ENCODE measurements around the gene ACSL6.

The ACSL6 gene

DNA sequence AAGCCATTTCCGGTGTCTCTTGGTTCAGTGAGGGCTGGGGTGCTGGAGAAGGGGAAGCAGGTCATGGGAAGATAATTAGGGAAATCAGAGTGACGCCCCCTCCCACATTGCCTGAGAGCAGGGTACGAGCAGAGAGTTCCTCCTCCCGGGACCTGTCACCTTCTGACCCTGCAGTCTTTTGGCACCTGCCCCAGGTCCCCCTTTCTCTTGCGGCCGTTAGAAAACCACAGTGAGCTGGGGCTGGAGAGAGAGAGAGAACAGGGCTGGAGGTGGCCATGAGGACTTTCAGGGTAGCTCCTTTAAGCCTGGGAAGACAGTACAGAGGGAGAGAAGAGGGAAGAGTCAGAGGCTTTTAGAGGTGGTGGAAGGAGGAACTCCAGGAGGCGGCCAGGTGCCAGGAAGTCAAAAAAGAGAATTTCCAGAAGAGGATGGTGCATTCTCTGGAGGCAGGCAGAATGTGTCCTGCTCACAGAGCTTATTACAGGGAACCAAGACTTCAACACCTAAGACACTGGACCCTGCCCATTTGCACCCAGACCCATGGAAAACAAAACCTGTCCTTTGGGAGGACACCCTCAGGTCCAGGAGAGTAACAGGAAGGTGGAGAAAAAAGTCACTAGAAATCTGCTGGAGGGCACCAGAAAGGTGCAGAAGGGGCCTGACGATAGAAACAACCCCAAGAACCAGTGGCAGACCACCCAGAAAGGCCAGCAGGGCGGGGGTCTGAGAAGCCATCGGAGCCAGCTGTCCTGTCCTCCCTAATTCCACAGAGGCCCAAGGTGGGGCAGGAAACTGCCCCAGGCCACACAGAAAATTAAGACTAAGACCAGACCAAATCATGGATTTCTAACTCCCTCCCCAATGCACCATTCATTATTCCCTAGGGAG lies 6.5 kb upstream of the ACSL6 start:
- DNase-seq (ENCODE audit: insufficient read length, low spot score), result no peak
- FAIRE-seq, result no peak

DNA sequence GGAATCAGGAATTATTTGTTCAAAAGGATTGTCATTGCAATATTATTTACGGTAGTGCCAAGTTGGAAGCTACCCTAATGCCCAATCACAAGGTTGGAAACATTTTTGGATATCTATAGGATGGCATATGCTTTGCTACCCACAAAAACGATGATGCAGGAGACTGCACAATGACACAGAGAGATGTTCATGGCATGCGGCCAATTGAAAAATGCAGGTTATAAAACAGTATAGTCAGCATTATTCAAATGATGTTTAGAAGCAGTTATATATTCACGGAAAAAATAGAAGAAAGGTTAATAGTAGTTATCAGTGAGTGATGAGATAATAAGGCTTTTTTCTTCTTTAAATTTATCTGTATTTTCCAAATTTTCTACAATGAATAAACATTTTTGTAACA lies 5.9 kb upstream of the ACSL6 start:
- DNase-seq (ENCODE audit: insufficient read length, low spot score) (no peak), FAIRE-seq (no peak)

DNA sequence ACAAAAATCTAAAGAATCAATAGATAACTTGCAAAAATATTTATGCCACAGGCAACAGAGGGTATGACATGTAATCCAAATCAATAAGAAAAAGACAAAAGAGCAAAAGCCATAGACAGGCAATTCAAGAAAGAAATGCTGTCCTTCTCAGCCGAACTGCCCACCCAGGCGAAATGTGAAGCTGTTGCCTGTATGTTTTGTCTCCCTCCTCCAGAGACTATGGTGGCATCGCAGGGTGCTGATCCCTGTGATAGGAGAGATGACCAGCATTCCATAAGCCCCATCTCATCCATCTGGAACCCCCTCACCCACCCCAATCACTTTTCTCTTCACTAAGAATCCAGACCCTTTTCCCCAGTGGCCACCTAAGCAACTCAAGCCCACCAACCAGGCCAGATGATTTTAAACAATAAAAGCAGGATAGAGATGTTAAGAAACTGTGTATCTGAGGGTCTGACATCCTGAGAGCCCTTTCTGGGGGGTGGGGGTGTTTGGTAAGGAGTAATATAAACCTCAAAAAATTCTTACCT lies 5.3 kb upstream of the ACSL6 start:
- FAIRE-seq, result no peak
- DNase-seq (ENCODE audit: insufficient read length, low spot score), result no peak

DNA sequence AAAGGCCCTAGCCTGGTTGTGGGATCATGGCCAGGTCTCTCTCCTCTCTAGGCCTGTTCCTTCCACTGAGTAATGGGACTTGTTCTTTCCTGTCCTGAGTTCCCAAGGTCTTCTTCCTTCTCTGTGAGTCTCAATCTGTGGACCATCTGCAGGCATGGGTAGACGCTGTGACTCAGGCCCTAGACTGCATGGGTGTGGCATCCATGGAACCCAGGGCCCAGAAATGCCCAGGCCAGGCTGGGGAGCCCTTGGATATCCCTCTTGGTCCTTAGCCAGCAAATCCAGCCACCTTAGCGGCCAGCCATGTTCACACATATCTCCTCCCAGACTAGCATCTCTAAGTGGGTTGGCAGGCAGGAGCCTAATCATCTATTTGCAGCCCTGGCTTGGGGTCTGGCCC lies 2.3 kb upstream of the ACSL6 start:
- DNase-seq (ENCODE audit: insufficient read length, low spot score), result no peak
- FAIRE-seq, result no peak

DNA sequence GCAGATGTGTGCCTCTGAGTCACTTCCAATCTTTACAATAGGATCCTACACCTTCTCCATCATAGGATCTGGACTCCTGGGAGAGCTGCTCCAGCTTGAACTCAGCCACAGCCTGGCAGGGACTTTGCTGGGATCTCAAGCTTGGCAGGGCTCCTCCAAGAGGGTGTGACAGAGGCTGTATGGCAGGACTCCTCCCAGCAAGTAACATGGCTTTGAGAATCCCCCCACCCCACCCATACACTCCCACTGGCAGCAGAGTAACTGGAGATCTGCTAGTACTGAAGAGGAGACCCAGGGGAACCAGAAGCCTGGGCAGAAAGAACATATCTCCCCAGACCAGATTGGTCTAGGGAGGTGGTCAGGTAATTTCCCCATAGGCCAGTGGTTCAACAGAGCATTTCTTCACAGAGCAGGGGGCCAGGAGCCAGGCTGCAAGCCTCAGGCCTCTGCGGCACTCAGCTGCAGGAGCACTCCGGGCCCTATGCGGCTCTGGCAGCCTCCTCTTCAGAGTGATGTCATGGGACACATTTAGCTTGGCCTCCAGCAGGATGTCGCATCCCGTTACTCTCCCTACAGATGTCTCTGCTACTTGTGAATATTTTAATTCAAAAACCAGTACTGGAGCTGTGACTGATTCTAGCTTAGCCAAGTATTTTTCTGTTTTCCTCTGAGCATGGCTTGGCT lies 1.7 kb upstream of the ACSL6 start:
- FAIRE-seq, result no peak
- no peak for DNase-seq (ENCODE audit: insufficient read length, low spot score)

DNA sequence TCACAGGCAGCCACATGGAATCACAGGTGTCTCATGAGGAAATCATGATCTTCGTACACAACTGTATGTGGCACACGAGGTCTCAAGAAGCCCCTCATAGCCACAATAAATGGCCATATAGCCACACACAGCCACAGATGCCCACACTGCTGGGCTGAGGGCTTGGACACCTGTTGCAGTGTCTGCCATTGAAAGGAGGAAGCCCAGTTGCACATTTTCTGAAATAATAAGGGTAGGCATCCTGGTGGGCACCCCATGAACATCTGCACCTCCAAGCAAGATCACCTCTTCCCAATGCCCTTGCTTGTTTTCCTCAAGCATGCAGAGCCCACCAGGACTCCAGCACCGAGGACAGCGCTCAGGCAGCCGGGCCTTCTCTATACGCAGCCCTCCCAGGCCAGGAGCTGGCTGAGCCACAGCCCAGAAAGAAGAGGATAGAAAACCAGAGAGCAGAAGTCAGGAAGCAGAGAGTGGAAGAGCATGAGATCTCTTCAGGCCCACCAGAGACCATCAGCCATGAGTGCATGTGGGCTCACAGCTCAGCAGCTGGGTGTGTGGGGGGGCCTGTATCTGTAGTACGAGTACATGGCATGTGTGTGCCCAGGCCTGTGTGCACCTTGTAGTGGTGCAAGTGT lies 1.0 kb upstream of the ACSL6 start:
- peak; percentile 43 for DNase-seq (ENCODE audit: insufficient read length, low spot score)
- no peak for FAIRE-seq

DNA sequence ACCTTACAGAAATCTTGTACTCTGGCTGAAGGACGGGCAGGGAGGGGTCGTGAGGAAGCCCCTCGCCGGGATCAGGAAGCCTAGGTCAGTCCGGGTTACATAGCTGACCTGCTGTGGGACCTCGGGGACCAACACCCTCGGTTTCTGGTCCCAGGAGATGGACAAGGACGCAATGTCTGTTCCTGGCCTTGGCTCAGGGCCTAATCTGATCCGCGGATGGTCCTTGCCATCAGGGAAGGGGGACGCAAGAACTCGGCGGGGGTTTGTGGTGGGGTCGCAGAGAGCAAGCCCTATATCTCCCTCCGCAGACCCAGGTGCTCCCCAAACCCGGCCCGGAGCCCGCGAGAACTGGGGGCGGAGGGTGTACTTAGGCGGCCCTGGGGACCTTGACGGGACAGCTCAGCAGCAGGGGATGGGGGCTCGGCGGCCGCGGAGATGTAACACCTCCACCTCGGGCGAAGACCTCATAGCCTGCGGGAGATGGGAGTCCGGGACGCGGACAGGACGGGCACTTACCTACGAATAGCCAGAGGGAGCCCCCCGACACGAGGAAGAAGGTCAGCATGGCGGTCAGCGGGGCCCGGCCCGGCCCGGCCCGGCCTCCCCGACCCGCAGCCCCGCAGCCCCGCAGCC lies 353 bp downstream of the ACSL6 start:
- no peak for DNase-seq (ENCODE audit: insufficient read length, low spot score)
- FAIRE-seq, result no peak

DNA sequence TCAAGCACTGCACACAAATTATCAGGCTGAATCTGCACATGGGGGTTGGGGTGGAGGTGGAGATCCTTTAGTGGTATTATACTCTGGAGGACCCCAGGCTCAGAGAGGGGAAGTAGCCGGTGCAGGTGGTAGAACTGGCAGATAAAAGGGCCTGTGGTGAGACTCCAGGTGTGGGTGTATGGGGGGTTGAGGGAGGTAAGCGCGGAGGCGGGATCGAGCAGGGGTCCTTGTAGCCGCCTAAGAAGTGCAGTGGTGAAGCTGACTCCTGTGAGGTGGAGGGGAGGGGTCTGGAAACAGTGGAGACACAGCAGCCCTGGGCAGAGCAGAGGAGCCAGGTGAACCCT lies 841 bp downstream of the ACSL6 start:
- FAIRE-seq, result no peak
- DNase-seq (ENCODE audit: insufficient read length, low spot score), result no peak

DNA sequence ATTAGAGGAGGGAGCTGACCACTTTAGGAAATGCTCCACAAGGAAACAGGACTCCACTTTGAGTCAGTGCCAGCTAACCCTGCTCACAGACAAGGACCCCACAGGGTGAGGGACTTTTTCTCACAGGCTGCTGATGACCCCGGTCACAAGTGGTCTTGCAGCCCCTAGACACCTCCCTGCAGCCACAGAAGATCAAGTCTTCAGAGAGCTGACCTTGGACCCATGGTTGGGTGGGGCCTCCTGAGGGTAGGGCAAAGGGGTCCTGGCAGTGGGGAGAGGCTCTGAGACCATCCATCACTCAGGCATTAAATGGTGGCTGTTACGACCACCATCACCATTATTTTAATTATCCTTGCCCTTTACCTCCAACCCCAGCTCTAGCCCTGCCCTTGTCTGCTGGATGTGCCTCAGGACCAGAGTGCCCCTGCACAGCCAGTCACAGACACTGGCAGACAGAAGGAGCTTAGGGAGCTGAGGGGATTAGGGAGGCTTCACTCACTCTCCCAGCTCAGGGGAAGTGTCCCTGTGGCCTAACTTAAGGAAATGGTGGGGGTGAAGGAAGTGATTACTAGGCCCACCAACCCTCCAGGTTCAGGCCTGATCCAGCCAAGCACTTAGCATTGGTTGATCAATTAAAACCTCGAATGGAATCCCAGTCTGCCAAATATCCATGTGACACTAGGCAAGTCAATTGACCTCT lies 1.6 kb downstream of the ACSL6 start:
- no peak for DNase-seq (ENCODE audit: insufficient read length, low spot score)
- no peak for FAIRE-seq

DNA sequence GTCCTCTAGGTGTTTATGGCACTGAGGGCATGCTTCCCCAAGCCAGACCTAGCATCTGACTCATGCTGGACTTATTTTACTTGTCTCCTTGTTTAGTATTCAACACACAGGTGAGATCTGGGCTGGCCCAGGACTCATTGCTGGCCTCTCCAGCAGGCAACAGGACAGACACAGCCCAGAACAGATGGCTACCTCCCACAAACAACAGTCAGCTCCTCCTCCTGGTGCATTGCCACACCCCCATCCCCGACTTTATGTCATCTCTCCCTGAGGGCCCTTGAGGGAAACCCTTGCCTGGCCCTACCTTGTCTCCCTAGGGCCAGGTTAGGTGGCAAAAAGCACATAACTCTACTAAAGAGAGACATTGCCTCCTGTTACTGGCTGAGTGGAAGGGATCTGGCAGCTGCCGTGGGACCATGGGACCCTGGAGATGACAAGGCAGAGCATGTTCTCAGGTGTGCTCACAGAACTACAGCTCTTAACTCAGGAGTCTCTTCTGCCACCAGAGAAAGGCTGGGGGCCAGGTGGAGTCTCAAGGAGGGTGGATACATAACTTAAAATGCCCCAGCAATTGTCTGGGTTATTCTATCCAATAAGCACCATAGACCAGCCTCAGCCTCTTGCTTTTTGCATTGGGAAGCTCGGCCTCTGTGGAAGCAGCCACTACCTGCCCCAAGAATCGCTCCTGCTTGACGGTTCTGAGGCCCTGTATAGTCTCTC lies 2.3 kb downstream of the ACSL6 start:
- FAIRE-seq (no peak), DNase-seq (ENCODE audit: insufficient read length, low spot score) (no peak)

DNA sequence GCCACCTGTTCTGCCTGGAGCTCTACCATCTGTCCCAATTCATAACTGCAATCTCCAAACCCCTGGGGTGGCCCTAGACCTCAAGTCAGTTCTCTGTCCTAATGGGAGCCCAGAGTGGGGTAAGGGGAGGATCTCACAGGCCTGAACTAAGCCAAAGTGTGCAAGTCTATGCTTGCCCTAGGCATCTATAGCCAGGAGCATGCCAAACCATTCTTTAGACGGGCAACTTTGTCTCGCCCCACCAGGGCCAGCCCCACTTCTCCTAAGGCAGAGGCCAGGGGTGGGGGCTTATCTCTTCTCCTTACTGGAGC lies 3.3 kb downstream of the ACSL6 start:
- FAIRE-seq, result no peak
- DNase-seq (ENCODE audit: insufficient read length, low spot score), result no peak

DNA sequence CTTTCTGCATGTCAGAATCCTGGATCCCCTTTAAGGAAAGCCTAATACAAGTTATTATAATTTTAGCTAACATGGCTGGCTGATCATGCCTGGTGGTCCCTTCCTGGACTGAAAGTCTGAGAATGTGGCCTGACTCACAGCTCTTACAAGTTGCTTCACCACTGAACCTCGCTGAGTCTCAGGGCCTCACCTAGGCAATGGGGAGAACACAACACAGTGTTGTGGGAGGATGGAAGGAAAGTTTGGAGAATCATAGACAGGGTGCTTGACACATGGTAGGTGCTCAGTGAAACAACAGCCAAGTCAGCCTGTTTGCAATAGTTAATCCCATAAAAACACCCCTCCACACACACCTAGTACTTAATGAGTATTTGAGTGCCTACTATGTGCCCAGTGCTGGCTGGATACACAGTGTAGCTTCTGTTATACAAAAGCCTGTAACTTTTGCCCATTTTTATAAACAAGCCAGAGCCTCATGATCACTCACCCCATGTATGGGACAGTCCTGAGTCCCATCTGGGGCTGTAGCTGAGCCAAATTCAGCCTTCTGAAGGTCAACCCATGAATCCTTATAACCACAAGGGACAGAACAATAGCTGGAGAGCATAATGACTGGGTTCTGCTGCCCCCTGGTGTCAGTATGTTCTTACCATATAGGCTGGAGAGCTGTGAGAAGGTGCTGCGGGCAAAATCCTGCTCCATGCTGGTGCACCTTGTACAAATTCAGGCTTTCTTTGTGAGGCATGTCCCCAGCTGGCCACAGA lies 3.9 kb downstream of the ACSL6 start:
- DNase-seq (ENCODE audit: insufficient read length, low spot score), result peak; percentile 78
- peak; percentile 57 for FAIRE-seq

DNA sequence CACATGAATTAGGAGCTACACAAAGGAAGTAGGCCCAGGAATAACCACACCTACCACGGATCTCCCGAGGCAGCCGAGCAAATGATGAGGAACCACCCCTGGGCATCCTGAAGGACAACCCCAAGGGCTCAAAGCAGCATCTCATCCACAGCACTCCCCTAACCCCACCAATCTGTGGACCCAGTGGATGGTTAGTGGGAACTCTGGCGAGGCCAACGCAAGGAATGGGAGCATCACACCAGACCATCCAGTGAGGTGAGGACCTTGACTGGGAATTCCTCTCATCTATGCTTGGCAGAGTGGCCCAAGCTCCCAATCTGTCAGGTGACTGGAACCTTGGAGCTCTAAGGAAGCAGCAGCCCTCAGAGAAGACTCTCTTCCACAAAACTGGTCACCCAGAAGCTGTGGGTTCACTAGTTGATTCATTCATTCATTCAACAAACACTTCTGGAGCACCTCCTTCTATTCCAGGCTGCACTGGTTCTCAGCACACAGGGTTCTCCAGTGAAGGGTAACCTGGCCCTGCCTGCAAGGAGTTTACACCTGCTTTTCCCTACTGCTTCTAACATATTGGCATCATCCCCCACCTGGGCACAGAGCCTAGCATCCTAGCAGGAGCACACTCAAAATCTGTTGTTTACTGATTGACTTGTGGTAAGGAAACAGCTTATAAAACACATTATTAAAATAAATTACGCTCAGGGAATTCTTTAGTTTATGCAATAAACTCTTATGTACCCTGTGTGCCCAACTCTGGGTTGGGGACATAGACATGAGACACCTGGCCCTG lies 4.9 kb downstream of the ACSL6 start:
- DNase-seq (ENCODE audit: insufficient read length, low spot score), result no peak
- no peak for FAIRE-seq

DNA sequence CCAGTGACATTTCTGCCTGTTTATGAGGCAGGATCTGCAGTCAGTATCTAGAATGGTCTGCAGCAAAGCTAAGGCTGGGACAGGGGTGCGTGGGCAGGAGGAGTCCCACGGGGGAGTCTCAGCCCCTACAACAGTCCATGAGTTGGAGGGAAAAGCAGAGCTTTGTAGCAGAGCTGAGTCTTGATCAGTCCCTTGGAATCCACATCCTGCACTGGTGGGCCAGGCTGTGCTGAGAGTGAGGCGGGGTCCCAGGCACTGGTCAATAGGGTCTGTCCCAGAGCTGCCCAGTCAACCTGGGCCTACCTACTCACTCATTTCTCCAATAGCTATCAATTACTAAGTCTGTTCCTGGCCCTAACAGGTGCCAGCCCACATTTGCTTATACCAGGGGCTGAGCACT lies 5.9 kb downstream of the ACSL6 start:
- FAIRE-seq (no peak), DNase-seq (ENCODE audit: insufficient read length, low spot score) (no peak)

DNA sequence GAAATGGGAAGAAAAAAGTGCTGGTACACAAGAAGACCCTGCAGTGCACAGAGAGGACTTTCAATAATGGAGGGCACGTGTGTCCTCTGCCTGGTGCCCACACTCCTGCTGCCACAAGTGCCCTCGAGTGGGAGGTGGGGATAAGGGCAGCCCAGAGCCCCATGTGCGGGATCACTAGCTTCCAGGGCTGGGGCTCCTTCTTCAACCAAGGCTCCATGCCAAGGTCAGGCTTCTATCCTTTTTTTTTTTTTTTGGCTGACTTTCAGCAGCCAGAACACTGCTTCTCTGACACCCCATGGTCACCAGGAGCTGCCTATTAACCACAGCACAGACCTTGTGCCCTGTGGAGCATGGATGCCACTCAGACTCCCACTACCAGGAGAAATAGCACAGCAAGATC lies 7.5 kb downstream of the ACSL6 start:
- DNase-seq (ENCODE audit: insufficient read length, low spot score), result no peak
- no peak for FAIRE-seq

DNA sequence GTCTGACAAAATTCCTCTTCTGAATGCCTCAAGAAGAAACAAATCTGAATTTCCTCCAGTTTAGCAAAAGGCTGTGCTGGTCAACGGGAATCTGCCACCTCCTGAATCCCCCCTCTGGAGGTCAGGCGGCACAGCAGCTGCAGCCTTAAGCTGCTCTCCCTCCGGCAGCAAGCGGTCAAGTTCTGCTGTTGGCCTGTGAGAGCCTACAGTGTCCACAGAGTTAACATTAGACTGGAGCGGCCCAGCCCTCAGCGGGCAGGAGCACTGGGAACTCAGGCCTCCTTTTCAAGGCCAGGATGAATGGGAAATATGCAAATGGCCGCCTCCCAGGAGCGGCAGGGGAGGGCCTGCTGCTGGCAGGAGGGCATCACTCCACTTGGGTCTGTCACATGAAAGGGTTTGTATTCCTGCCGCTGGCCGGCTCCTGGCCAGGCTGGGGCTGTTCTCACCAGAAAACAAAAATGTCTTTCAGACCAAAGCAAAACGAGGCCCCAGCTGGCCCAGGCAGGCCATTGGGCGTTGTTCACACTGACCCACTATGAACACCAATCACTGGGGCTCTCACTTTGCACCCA lies 8.2 kb downstream of the ACSL6 start:
- FAIRE-seq (no peak), DNase-seq (ENCODE audit: insufficient read length, low spot score) (no peak)

DNA sequence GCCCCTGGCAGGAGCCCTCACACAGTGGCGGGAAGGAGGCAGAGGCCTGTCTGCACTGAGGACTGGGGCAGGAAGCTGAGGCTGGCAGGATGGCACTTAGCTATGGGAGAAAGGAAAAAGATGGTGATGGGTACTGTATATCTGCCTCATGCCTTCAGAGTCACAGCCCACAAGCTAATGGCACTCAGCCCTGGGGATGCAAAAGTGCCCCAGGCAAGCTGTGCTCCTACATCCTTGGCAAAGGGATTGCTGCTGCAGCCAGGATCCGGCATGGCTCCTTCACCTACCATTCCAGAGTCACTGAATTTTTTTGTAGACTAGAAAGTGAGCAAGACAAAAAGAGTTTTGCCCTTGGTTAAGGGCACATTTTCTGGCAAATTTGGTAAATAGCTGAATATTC lies 8.7 kb downstream of the ACSL6 start:
- no peak for FAIRE-seq
- DNase-seq (ENCODE audit: insufficient read length, low spot score), result no peak
